Adrenal gland (tissue), 5 donors: Measurements from ENCODE around the gene TAF4.

Experiments
- POLR2A ChIP-seq, 2 donors: fragments of 450-650 bp; IDR thresholded peaks; one replicate each; pipeline ENCODE4 v1.6.1; 2017; ENCODE audit warnings: antibody characterized with exemption in 2 of 2, mild to moderate bottlenecking in 2 of 2, moderate library complexity in 1 of 2
- TF ChIP-seq, protein P1 (sequence below), 6 experiments: fragments of 450-650 bp in 4 of 6; fragments of 200-600 bp in 2 of 6; sonication (generic) in 1 of 6; IDR thresholded peaks; 1 replicate in 5 of 6; 2 replicates in 1 of 6; pipeline versions ENCODE4 v1.5.1 to v1.8.0; 2016 to 2021; ENCODE audit warnings: antibody characterized with exemption in 6 of 6, mild to moderate bottlenecking in 2 of 6, moderate library complexity in 1 of 6
- donor health status: DM: no; HTN: no; CAD: no.

DNA sequence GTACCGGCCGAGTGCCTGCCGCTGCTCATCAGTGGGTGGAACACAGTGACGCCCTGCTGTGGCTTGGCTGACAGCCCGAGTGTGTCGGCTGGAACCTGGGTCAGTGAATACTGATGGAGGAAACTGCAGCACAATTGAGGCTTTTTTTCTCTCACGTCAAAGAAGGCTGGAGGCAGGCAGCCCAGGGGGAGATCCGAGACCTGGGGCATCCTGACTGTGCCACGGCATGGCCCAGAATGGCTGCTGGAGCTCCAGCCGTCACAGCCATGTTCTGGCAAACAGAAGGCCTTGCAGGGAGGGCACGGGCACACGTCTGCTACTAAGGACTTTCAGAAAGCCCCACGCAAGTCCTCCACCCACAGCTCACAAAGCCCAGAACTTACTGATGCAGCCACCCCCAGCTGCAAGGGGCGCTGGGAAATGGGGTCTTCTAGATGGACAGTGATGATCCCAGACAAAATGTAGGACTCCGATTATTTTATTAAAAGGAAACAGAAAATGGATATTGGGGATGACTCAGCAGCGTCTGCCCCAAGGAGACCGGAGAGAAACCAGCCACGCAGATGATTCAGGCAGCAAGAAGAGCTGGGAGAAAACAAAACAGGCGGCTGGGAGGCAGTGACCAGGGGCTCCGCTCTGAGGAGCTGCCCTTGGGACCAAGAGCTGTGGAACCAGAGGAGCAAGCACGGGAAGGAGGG lies 140.0 kb downstream of the TAF4 start:
- TF ChIP-seq POLR2A (IDR thresholded peaks at IDR 0.05): no peak
- TF ChIP-seq, protein P1, sequence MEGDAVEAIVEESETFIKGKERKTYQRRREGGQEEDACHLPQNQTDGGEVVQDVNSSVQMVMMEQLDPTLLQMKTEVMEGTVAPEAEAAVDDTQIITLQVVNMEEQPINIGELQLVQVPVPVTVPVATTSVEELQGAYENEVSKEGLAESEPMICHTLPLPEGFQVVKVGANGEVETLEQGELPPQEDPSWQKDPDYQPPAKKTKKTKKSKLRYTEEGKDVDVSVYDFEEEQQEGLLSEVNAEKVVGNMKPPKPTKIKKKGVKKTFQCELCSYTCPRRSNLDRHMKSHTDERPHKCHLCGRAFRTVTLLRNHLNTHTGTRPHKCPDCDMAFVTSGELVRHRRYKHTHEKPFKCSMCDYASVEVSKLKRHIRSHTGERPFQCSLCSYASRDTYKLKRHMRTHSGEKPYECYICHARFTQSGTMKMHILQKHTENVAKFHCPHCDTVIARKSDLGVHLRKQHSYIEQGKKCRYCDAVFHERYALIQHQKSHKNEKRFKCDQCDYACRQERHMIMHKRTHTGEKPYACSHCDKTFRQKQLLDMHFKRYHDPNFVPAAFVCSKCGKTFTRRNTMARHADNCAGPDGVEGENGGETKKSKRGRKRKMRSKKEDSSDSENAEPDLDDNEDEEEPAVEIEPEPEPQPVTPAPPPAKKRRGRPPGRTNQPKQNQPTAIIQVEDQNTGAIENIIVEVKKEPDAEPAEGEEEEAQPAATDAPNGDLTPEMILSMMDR (IDR thresholded peaks at IDR 0.05): no peak
